A549 (cell line): ENCODE results near the gene INAFM1. TPM values are rescaled to one million over a fixed set of nuclear protein-coding genes. Genes with fewer than 3 reads are reported as not detected.

Source experiments
- ATAC-seq, 2 experiments: fragments of 200-7000 bp in 1 of 2; fragments of >200 bp in 1 of 2; cut with Nextera tagmentation in 1 of 2; cut with Tn5 transposase in 1 of 2; 3 replicates each; pipeline versions ENCODE4 v1.8.0 to v1.9.1; 2018 to 2020; ENCODE audit warnings: mild to moderate bottlenecking in 1 of 2, moderate library complexity in 1 of 2
- CTCF ChIA-PET: fragments of 300-600 bp; sonication (Branson Sonifier 250); formaldehyde crosslinking; extraction: SDS; loops from one replicate; lab custom pipeline; 2021; ENCODE audit warnings: antibody characterized with exemption, inconsistent platforms; lab: Yijun Ruan, JAX
- POLR2A ChIA-PET: fragments of 350-600 bp; formaldehyde crosslinking; extraction: SDS; loops from one replicate; lab custom pipeline; 2021; ENCODE audit warnings: antibody characterized with exemption, inconsistent platforms; lab: Yijun Ruan, JAX
- DNase-seq, 2 experiments: peaks; one replicate each; pipeline versions ENCODE4 v3.0.0 to v3.0.0-alpha.2; 2011 to 2016; ENCODE audit warnings: low read depth in 1 of 2, low spot score in 1 of 2
- FAIRE-seq: peaks from 2 replicates; lab custom pipeline; 2011; peaks lifted over from hg19 to GRCh38; lab: Jason Lieb, UNC
- H3K27ac ChIP-seq, 2 experiments: fragments of >200 bp; sonication (Bioruptor Twin); formaldehyde crosslinking; 3 replicates each; pipeline ENCODE4 v1.5.1; 2016 to 2017
- H3K4me1 ChIP-seq: fragments of >200 bp; sonication (Bioruptor Twin); formaldehyde crosslinking; 3 replicates; pipeline ENCODE4 v1.6.1; 2016
- H3K4me2 ChIP-seq: fragments of >200 bp; sonication (Bioruptor Twin); formaldehyde crosslinking; 3 replicates; pipeline ENCODE4 v1.6.1; 2016
- H3K4me3 ChIP-seq: fragments of >200 bp; sonication (Bioruptor Twin); formaldehyde crosslinking; 3 replicates; pipeline ENCODE4 v1.5.1; 2016
- H3K9me3 ChIP-seq: fragments of >200 bp; sonication (Bioruptor Twin); formaldehyde crosslinking; 3 replicates; pipeline ENCODE4 v1.6.1; 2016
- CHD2 ChIP-seq: fragments of 150-350 bp; IDR thresholded peaks from 2 replicates; pipeline ENCODE4 v1.6.1; 2014; ENCODE audit warnings: low read length; ENCODE audit not compliant: partially characterized antibody
- CHD4 ChIP-seq: fragments of 200-600 bp; sonication (generic); IDR thresholded peaks from 2 replicates; pipeline ENCODE4 v1.6.1; 2016; ENCODE audit warnings: antibody characterized with exemption, mild to moderate bottlenecking, borderline replicate concordance
- CTCF ChIP-seq: fragments of >200 bp; sonication (Bioruptor Twin); formaldehyde crosslinking; IDR thresholded peaks from 3 replicates; pipeline ENCODE4 v1.5.1; 2016
- EHF ChIP-seq: fragments of 250-450 bp; sonication (Bioruptor Pico); IDR thresholded peaks from 2 replicates; pipeline ENCODE4 v1.5.0; 2020; ENCODE audit warnings: mild to moderate bottlenecking
- EP300 ChIP-seq, 2 experiments: fragments of >200 bp; sonication (Bioruptor Twin); formaldehyde crosslinking; IDR thresholded peaks; 2 replicates in 1 of 2; 3 replicates in 1 of 2; pipeline ENCODE4 v1.6.1; 2016 to 2017
- ESRRA ChIP-seq: fragments of 150-350 bp; IDR thresholded peaks from 2 replicates; pipeline ENCODE4 v1.6.1; 2014; ENCODE audit warnings: mild to moderate bottlenecking, low read length, borderline replicate concordance
- HOXB5 ChIP-seq: fragments of 250-450 bp; sonication (Bioruptor Pico); IDR thresholded peaks from 2 replicates; pipeline ENCODE4 v1.5.0; 2020; ENCODE audit warnings: mild to moderate bottlenecking, moderate library complexity
- JUN ChIP-seq, 2 experiments: fragments of >200 bp; sonication (Bioruptor Twin); formaldehyde crosslinking; IDR thresholded peaks; 2 replicates in 1 of 2; 3 replicates in 1 of 2; pipeline ENCODE4 v1.6.1; 2016 to 2017
- KDM1A ChIP-seq: fragments of 200-600 bp; sonication (generic); IDR thresholded peaks from 2 replicates; pipeline ENCODE4 v1.6.1; 2016; ENCODE audit warnings: low read depth, mild to moderate bottlenecking
- MAZ ChIP-seq: fragments of 150-350 bp; IDR thresholded peaks from 2 replicates; pipeline ENCODE4 v1.6.1; 2014; ENCODE audit warnings: antibody characterized with exemption, low read depth, low read length, borderline replicate concordance
- MYC ChIP-seq: IDR thresholded peaks from 2 replicates; pipeline ENCODE4 v1.6.1; 2012; ENCODE audit warnings: mild to moderate bottlenecking, inconsistent platforms, low read length, improper control_type of control experiment, borderline replicate concordance
- NFE2L2 ChIP-seq: fragments of 150-350 bp; conservative IDR thresholded peaks from 2 replicates; pipeline ENCODE4 v1.6.1; 2014; ENCODE audit warnings: low read length
- POLR2A ChIP-seq: IDR thresholded peaks from 2 replicates; pipeline ENCODE4 v1.6.1; 2012; ENCODE audit warnings: mild to moderate bottlenecking, low read length
- RNF2 ChIP-seq: fragments of 200-600 bp; sonication (generic); IDR thresholded peaks from 2 replicates; pipeline ENCODE4 v1.6.1; 2016; ENCODE audit warnings: low read depth, mild to moderate bottlenecking, antibody characterized with exemption, moderate library complexity, borderline replicate concordance
- TP53 ChIP-seq: fragments of 250-450 bp; sonication (Bioruptor Pico); IDR thresholded peaks from 2 replicates; pipeline ENCODE4 v1.5.0; 2021; ENCODE audit warnings: mild to moderate bottlenecking, moderate library complexity
- ZC3H11A ChIP-seq: fragments of 450-650 bp; IDR thresholded peaks from 2 replicates; pipeline ENCODE4 v1.6.1; 2014; ENCODE audit warnings: antibody characterized with exemption, mild to moderate bottlenecking
- ZSCAN20 ChIP-seq: fragments of 250-450 bp; sonication (Bioruptor Pico); IDR thresholded peaks from 2 replicates; pipeline ENCODE4 v1.8.0; 2022; ENCODE audit warnings: mild to moderate bottlenecking, moderate library complexity
- WGBS: methylation state at CpG from one replicate; pipeline ENCODE4 v1.1.6; 2017; ENCODE audit errors: missing lambda C conversion rate; 5-methylcytosine and 5-hydroxymethylcytosine counted together
- polyA plus RNA-seq, 4 experiments: library from polyadenylated mRNA; depleted of rRNA in 3 of 4; stranded (reverse); fragments of >200 nt; fragmentation: RNase III in 1 of 4; extraction: RNeasy Plus Mini Kit Qiagen cat#74134 plus additional on column Dnase treatment in 1 of 4; gene quantifications; 2 replicates in 3 of 4; 3 replicates in 1 of 4; pipeline ENCODE4 v1.2.3, GENCODE V29; 2011 to 2017
- TF ChIP-seq, protein P1 (sequence below): fragments of 450-650 bp; IDR thresholded peaks from 2 replicates; pipeline ENCODE4 v1.6.1; 2014; ENCODE audit warnings: antibody characterized with exemption
- TF ChIP-seq, protein P2 (sequence below): fragments of 200-600 bp; sonication (generic); IDR thresholded peaks from 2 replicates; pipeline ENCODE4 v1.6.1; 2016; ENCODE audit warnings: antibody characterized with exemption, mild to moderate bottlenecking, moderate library complexity

Gene INAFM1
- polyA plus RNA-seq, 2 of the 4 experiments (the other 2 are of a cell fraction): 1.5 to 5.5 TPM

GRCh38 chr19:47273313-47274070, 1.2 kb upstream of the INAFM1 start (continued):
- TF ChIP-seq KDM1A (no peak), CHD2 (no peak), EP300 (IDR thresholded peaks at IDR 0.05) (no peak), CTCF (no peak), ZC3H11A (no peak), JUN (IDR thresholded peaks at IDR 0.05) (peak in 1 of 2 experiments; percentile 80; a peak in 4 of 5 replicates)
- TF ChIP-seq, all 56 proteins: peak for 19

DNA sequence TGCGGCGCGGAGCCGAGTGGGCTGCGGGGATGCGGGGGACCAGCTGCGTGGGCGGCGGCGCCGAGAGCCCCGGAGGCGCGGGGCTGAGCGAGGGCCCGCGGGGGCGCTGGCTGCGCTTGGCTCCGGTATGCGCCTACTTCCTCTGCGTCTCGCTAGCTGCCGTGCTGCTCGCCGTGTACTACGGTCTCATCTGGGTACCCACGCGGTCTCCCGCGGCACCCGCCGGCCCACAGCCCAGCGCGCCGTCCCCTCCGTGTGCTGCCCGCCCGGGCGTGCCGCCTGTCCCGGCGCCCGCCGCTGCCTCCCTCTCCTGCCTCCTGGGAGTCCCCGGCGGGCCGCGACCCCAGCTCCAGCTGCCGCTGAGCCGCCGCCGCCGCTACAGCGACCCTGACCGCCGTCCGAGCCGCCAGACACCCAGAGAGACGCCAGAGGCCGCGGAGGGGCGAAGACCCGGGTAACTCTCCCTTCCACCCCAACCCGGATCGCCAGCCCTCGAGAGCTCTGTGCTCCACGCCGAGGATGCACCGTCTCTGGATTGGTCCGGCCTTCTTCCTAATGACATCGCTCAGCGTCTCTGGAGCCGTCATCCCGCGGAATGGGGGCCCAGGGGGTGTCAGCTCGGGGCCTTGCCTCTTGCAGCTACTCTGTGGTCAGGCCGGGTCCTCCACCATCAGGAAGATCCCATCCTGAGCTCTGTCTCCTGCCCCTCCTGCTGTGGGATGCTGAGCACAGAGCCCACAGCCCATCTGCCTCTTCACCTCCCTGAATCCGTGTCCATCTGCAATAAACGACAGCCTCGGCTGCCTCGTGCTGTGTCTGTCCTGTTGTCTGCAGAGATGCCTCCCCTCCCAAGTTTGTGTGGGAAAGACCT, 441 bp downstream of the INAFM1 start:
- POLR2A ChIA-PET: interaction anchor here (0.7 to 3.4 kb wide), 10 partner anchors 9 to 209 kb away, joined by 3 to 77 read pairs (median 7); partner anchors contain the start of genes CCDC9, DHX34 and KPTN
- Histone ChIP-seq H3K4me3 (peak overlapping the region; percentile 59), H3K4me1 (peaks cover 15% of the 10 kb centered on the region), H3K4me2 (peak overlapping the region; percentile 89), H3K9me3 (no peaks in the 10 kb centered on the region), H3K27ac (peak overlapping the region; percentile 34 to 90; a peak in 5 of 6 replicates)
- TF ChIP-seq JUN (IDR thresholded peaks at IDR 0.05): 0 out of 5 replicates have a peak, but pooled peaks of 1 of the 2 experiments have one; percentile 23
- TF ChIP-seq RNF2: no peak
- no peak for TF ChIP-seq POLR2A
- TF ChIP-seq ESRRA: no peak
- TF ChIP-seq, protein P1, sequence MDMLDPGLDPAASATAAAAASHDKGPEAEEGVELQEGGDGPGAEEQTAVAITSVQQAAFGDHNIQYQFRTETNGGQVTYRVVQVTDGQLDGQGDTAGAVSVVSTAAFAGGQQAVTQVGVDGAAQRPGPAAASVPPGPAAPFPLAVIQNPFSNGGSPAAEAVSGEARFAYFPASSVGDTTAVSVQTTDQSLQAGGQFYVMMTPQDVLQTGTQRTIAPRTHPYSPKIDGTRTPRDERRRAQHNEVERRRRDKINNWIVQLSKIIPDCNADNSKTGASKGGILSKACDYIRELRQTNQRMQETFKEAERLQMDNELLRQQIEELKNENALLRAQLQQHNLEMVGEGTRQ: no peak
- TF ChIP-seq CHD4: no peak
- no peak for TF ChIP-seq NFE2L2
- TF ChIP-seq MYC: no peak
- TF ChIP-seq EHF: no peak
- no peak for TF ChIP-seq MAZ
- TF ChIP-seq, protein P2, sequence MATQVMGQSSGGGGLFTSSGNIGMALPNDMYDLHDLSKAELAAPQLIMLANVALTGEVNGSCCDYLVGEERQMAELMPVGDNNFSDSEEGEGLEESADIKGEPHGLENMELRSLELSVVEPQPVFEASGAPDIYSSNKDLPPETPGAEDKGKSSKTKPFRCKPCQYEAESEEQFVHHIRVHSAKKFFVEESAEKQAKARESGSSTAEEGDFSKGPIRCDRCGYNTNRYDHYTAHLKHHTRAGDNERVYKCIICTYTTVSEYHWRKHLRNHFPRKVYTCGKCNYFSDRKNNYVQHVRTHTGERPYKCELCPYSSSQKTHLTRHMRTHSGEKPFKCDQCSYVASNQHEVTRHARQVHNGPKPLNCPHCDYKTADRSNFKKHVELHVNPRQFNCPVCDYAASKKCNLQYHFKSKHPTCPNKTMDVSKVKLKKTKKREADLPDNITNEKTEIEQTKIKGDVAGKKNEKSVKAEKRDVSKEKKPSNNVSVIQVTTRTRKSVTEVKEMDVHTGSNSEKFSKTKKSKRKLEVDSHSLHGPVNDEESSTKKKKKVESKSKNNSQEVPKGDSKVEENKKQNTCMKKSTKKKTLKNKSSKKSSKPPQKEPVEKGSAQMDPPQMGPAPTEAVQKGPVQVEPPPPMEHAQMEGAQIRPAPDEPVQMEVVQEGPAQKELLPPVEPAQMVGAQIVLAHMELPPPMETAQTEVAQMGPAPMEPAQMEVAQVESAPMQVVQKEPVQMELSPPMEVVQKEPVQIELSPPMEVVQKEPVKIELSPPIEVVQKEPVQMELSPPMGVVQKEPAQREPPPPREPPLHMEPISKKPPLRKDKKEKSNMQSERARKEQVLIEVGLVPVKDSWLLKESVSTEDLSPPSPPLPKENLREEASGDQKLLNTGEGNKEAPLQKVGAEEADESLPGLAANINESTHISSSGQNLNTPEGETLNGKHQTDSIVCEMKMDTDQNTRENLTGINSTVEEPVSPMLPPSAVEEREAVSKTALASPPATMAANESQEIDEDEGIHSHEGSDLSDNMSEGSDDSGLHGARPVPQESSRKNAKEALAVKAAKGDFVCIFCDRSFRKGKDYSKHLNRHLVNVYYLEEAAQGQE: no peak
- no peak for TF ChIP-seq HOXB5 (CRISPR knock-in tag)
- TF ChIP-seq TP53 (CRISPR knock-in tag): peak; percentile 79; the same call in 1 of the 2 replicates
- no peak for TF ChIP-seq EP300 (IDR thresholded peaks at IDR 0.05)
- TF ChIP-seq ZSCAN20 (CRISPR knock-in tag): no peak
- CTCF ChIA-PET: interaction anchor here (0.6 to 12.3 kb wide), 18 partner anchors 8 to 161 kb away, joined by 3 to 160 read pairs (median 6); partner anchors contain the start of gene DHX34
- ATAC-seq (peak in 1 of 2 experiments; percentile 7; a peak in 3 of 6 replicates), FAIRE-seq (no peak), DNase-seq (no peak)
- WGBS: 33% methylated on average over 55 of the region's 82 CpGs
